Measurements from ENCODE around the gene TMUB1.

- no peak for TF ChIP-seq CTCF (IDR thresholded peaks at IDR 0.05; ENCODE audit: low read depth, low read length, poor library complexity, severe bottlenecking)
- no peak for TF ChIP-seq EZH2phosphoT487 (IDR thresholded peaks at IDR 0.05; ENCODE audit: borderline replicate concordance, low read length)
Observed at GRCh38 chr7:151095123-151095797, 12.0 kb upstream of the TMUB1 start.

Data from DOHH2 (cell line).